ENCODE results near the gene FBXO11. TPM values are rescaled to one million over a fixed set of nuclear protein-coding genes. Genes with fewer than 3 reads are reported as not detected.
A peak's percentile ranks its signal among the peaks of the same experiment; 100 is the strongest.

Gene FBXO11
- total RNA-seq, 1 donor from 2014 or later, result 40.3 TPM

DNA sequence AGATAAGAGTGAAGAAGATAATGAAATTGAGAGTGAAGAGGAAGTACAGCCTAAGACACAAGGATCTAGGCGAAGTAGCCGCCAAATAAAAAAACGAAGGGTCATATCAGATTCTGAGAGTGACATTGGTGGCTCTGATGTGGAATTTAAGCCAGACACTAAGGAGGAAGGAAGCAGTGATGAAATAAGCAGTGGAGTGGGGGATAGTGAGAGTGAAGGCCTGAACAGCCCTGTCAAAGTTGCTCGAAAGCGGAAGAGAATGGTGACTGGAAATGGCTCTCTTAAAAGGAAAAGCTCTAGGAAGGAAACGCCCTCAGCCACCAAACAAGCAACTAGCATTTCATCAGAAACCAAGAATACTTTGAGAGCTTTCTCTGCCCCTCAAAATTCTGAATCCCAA is 107.7 kb downstream of the FBXO11 start:
- Histone ChIP-seq H3K27me3 (ENCODE audit: control insufficient read depth, insufficient read depth, low read length) (no peaks in the 10 kb centered on the region), H3K36me3 (ENCODE audit: control insufficient read depth, insufficient read depth, low read length) (peaks cover 4% of the 10 kb centered on the region), H3K4me3 (ENCODE audit: low read depth, low read length) (no peak overlapping the region)
- TF ChIP-seq, protein P1, sequence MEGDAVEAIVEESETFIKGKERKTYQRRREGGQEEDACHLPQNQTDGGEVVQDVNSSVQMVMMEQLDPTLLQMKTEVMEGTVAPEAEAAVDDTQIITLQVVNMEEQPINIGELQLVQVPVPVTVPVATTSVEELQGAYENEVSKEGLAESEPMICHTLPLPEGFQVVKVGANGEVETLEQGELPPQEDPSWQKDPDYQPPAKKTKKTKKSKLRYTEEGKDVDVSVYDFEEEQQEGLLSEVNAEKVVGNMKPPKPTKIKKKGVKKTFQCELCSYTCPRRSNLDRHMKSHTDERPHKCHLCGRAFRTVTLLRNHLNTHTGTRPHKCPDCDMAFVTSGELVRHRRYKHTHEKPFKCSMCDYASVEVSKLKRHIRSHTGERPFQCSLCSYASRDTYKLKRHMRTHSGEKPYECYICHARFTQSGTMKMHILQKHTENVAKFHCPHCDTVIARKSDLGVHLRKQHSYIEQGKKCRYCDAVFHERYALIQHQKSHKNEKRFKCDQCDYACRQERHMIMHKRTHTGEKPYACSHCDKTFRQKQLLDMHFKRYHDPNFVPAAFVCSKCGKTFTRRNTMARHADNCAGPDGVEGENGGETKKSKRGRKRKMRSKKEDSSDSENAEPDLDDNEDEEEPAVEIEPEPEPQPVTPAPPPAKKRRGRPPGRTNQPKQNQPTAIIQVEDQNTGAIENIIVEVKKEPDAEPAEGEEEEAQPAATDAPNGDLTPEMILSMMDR (IDR thresholded peaks at IDR 0.05; ENCODE audit: insufficient read depth, low read length, poor library complexity, severe bottlenecking), result no peak
- no peak for DNase-seq (ENCODE audit: low read depth)

DNA sequence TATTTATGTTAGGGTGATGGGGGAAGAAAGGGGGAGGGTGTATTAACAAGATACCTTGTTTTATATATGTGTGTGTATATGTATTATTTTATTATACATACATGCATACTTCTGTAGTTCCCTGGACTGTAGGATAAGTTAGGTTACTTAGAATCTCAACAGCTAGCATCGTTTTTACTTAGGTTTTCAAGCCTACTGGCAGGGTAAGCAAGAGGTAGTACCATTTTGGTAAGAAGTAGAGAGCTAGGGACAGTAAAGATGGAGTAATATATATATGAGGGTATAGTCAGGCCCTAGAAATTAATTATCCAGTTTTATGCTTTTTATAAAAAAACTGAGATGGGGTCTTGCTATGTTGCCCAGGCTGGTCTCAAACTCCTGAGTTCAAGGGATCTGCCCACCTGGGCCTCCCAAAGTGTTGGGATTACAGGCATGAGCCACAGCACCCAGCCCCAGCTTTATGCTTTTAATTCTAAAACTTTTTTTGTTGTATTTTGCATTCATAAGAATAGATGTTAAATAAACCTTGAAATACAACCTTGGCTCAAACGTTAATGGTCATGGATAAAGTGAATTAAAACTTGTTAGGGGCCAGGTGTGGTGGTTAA is 110.1 kb downstream of the FBXO11 start:
- TF ChIP-seq, protein P1 (IDR thresholded peaks at IDR 0.05; ENCODE audit: insufficient read depth, low read length, poor library complexity, severe bottlenecking), result no peak
- Histone ChIP-seq H3K27me3 (ENCODE audit: control insufficient read depth, insufficient read depth, low read length) (no peaks in the 10 kb centered on the region), H3K4me3 (ENCODE audit: low read depth, low read length) (no peak overlapping the region), H3K36me3 (ENCODE audit: control insufficient read depth, insufficient read depth, low read length) (peaks cover 3% of the 10 kb centered on the region)
- no peak for DNase-seq (ENCODE audit: low read depth)

DNA sequence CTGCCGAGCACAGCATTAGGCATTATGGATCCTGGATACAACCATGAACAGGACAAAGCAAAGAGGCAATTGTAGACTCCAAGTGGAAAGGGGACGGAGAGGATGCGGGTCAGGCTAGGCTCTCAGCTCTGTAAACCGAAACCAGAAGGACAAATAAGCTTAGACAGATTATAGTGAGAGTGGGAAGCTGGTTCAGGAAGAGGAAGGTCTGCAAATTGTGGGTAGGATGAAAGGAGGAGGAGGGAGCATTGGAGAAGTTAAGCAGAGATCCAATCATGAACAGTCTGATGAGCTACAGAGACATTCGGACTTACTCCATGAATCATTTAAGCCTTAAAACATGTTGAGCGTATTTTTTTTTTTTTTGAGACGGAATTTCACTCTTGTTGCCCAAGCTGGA is 120.3 kb downstream of the FBXO11 start:
- no peak for DNase-seq (ENCODE audit: low read depth)
- Histone ChIP-seq H3K27me3 (ENCODE audit: control insufficient read depth, insufficient read depth, low read length) (no peaks in the 10 kb centered on the region), H3K36me3 (ENCODE audit: control insufficient read depth, insufficient read depth, low read length) (no peaks in the 10 kb centered on the region), H3K4me3 (ENCODE audit: low read depth, low read length) (no peak overlapping the region)
- TF ChIP-seq, protein P1 (IDR thresholded peaks at IDR 0.05; ENCODE audit: insufficient read depth, low read length, poor library complexity, severe bottlenecking), result no peak

DNA sequence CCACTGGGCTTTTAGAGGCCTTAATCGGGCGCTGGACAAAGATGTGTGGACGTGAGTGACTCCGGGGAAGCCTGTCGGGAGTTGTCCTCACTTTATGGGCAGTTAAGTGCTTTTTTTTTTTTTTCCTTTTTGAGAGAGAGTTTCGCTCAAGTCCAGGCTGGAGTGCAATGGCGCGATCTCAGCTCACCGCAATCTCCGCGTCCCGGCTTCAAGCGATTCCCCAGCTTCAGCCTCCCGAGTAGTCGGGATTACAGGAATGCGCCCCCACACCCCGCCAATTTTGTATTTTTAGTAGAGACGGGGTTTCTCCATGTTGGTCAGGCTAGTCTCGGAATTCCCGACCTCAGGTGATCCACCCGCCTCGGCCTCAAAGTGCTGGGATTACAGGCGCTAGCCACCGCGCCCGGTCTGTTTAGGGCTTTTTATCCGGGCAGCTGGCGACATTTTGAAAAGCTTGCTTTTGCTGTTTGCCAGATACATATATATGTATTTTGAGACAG is 121.9 kb downstream of the FBXO11 start:
- Histone ChIP-seq H3K36me3 (ENCODE audit: control insufficient read depth, insufficient read depth, low read length) (no peaks in the 10 kb centered on the region), H3K27me3 (ENCODE audit: control insufficient read depth, insufficient read depth, low read length) (no peaks in the 10 kb centered on the region), H3K4me3 (ENCODE audit: low read depth, low read length) (peak overlapping the region; percentile 77)
- DNase-seq (ENCODE audit: low read depth), result no peak
- TF ChIP-seq, protein P1 (IDR thresholded peaks at IDR 0.05; ENCODE audit: insufficient read depth, low read length, poor library complexity, severe bottlenecking), result no peak

DNA sequence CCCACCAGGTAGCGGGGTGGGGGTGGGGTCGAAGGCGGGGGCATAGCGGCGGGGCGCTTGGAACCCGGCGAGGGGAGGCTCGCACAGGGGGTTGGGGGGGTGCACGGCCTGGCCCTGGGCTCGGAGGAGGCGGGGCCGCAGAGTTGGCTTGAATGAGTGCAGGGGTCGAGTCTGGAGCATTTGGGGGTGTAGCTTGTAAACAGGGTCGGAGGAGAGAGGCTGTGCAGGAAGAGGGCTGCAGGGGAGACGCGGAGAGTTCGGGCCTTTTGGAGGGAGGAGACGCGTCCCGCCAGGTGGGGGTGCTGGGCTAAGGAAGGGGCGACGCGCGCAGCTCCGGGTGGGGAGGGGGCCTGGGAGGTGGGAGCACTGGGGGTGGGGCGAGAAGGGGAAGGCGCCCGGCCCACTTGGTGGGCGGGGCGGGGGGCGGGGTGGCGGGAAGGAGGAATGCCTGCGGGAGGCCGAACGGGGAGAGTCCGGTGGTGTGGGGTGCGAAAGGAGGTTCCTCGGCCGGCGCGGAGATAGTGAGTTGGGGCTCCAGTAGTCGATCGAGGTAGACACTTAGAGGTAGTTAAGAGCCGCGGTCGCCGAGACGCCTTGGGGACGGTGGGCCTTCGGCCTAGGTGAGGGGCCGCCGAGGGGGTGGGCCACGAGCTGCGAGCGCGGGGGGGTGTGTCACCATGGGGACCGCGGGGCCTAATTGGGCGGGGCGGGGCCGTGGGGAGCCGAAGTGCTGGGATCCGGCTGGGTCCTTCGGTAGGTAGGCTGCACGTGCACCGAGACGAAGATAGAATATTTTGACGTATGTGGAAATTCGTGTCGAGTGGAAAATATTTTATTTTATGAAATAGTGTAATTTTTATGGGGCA is 122.6 kb downstream of the FBXO11 start:
- no peaks in the 10 kb centered on the region for H3K27me3 ChIP-seq (ENCODE audit: control insufficient read depth, insufficient read depth, low read length)
- H3K4me3 ChIP-seq (ENCODE audit: low read depth, low read length), result peak overlapping the region; percentile 77
- no peak for DNase-seq (ENCODE audit: low read depth)
- TF ChIP-seq, protein P1 (IDR thresholded peaks at IDR 0.05; ENCODE audit: insufficient read depth, low read length, poor library complexity, severe bottlenecking), result no peak
- no peaks in the 10 kb centered on the region for H3K36me3 ChIP-seq (ENCODE audit: control insufficient read depth, insufficient read depth, low read length)

Data from kidney epithelial cell (primary cell).